ENCODE data around the gene ANKIB1.

GRCh38 chr7:92366730-92367129 is 121.0 kb downstream of the ANKIB1 start:
- no peak for TF ChIP-seq GATA2 (IDR thresholded peaks at IDR 0.05; ENCODE audit: low read depth, low read length)
- TF ChIP-seq GATA3 (IDR thresholded peaks at IDR 0.05; ENCODE audit: low read depth, low read length) = no peak

Measured in SH-SY5Y (cell line).